Caki2 (cell line): ENCODE results near the gene RAD51B. TPM values are rescaled to one million over a fixed set of nuclear protein-coding genes. Genes with fewer than 3 reads are reported as not detected.
"Not testable (repeated sequence)": the region's sequence is repeated elsewhere in the genome, so short reads cannot be mapped to it uniquely, and the experiment has no call there.

Experiments
- DNase-seq: peaks from one replicate; pipeline ENCODE4 v3.0.0-alpha.2; 2015; ENCODE audit warnings: low read depth
- in situ Hi-C: cut with HindIII; loops from 2 replicates; pipeline ENCODE4 v1.10.0; 2016; ENCODE audit warnings: low sequenced_read_pairs, low pct_unique_long_range_greater_than_20kb, mixed read lengths
- total RNA-seq: library from RNA; depleted of rRNA; stranded (reverse); fragments of >200 nt; shearing (Covaris generic); gene quantifications from 2 replicates; pipeline ENCODE4 v1.2.3, GENCODE V29; 2014; ENCODE audit warnings: low replicate concordance

RAD51B gene
- total RNA-seq, 1 experiment from 2014 or later: 20.8 TPM

DNA sequence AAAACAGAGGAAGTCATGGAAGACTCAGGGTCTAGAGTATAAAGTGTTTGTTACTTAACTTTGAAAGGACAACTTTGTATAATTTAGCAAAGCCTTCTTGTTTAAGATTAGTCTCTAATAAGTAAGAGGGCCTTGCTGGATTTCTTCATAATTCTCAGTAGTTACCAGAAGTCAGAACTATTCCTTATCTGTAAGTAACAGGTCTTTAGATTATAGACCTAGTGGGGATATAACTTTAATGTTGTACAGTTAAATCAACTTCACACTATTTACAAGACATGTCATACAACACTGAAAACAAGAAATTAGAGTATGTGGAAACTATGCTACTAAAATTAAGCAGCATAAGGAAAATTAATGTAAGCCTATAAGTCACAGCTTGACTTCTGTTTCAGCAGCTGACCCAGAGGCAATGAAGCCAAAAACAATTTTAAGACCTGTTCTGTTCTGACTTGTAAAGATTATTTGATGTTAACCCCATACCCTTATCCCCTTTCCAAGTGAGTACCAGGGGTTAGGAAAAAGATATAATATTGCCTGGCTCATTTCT, 398.3 kb downstream of the RAD51B start:
- in situ Hi-C loops: no loop called here
- no peak for DNase-seq

DNA sequence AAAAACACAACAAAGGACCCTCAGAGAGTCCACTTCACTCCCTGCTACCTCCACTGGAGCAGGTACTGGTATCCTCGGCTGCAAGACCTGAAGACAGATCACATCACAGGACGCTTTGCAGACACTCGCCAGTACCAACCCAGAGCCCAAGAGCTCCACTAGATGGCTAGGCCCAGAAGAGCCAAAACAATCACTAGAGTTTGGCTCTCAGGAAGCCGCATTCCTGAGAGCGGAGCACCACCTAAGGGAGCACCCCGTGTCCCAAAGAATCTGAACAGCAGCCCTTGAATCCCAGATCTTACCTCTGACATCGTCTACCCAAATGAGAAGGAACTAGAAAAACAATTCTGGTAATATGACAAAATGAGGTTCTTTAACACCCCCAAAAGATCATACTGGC, 399.8 kb downstream of the RAD51B start:
- in situ Hi-C loops: no loop called here
- DNase-seq: no peak

DNA sequence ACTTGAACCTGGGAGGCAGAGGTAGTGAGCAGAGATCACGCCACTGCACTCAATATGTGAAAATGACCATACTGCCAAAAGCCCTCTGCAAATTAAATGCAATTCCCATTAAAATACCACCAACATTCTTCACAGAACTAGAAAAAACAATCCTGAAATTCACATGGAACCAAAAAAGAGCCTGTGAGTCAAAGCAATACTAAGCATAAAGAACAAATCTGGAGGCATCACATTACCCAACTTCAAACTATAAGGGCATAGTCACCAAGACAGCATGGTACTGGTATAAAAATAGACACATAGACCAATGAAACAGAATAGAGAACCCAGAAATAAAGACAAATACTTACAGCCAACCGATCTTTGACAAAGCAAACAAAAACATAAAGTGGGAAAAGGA, 401.5 kb downstream of the RAD51B start:
- DNase-seq, in situ Hi-C loops: not testable (repeated sequence)

DNA sequence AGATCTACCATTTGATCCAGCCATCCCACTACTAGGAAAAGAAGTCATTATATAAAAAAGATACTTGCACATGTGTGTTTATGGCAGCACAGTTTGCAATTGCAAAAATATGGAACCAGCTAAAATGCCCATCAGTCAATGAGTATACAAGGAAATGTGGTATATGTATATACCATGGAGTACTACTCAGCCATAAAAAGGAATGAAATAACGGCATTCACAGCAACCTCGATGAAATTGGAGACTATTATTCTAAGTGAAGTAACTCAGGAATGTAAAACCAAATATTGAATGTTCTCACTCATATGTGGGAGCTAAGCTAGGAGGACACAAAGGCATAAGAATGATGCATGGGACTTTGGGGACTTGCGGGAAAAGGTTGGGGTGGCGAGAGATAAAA, 402.6 kb downstream of the RAD51B start:
- in situ Hi-C loops: no loop called here

DNA sequence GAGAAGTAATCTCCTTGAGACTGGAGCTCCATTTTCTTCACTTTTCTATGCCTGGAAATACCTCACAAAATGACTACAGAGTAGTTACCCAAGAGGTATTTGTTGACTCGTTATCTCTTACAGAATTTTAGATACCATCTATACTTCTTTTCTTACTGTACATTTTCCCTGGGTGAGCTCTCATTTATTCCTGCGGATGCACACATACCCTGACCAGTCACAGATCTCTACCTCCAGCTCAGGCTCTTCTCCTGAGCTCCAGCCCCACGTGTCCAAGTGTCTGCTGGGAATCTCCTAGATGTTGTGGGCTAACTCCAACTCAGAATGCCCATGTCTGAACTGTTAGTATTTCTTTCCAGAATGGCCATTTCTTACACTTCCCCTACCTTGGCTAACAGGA, 403.1 kb downstream of the RAD51B start:
- in situ Hi-C loops: no loop called here

More for the DNA sequence above, 402.6 kb downstream of the RAD51B start:
- DNase-seq: no peak

DNA sequence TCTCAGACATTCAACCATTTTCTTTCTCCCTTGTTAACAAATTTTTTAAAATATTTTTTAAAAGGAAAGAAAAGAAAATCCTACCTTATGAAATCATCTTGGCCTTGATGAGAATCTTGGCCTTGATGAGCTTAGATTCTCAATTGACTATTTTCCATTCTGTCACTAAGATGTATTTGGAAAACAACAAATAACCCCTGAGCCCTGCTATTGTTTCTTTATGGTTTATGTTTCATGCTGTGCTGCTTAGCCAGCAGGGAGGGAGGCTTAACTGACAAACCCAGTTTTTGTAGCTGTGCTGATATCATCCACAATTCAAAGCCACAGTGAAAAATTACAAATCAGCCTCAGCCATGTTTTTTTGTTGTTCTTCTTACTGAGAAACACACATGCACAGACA, 404.1 kb downstream of the RAD51B start:
- in situ Hi-C loops: no loop called here
- no peak for DNase-seq

More for the DNA sequence above, 403.1 kb downstream of the RAD51B start:
- no peak for DNase-seq

DNA sequence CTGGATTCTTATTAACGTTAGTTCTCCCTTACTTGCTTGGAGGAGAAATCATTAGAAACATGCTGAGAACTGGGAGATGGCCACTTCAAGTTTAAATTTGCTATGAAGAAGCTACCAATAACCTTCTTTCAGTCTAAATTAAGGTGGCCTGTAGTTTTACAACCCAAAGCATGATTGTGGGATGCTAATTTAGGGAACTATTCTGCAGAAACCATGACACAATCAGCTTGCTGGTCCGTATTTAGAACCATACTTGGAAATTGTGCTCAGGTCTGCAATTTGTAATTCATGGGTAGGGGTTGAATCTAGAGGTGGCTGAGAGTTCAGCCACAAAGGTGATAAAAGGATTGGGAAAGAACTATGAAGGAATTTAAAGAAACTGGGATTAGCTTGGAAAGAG, 405.7 kb downstream of the RAD51B start:
- no peak for DNase-seq
- in situ Hi-C loops: no loop called here

DNA sequence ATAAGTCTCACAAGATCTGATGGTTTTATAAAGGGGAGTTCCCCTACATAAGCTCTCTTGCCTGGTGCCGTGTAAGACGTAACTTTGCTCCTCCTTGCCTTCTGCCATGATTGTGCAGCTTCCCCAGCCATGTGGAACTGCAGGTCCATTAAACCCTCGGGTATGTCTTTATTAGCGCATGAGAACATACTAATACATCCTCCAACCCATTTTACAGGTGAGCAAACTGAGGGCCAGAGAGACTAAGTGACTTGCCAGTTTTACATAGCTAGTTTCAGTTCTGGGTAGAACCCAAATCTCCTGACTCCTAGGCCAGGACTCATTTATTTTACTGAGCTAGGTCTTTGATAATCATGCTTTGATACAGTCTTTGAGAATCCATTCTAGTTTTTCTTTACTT, 406.9 kb downstream of the RAD51B start:
- in situ Hi-C loops: no loop called here
- DNase-seq: no peak

DNA sequence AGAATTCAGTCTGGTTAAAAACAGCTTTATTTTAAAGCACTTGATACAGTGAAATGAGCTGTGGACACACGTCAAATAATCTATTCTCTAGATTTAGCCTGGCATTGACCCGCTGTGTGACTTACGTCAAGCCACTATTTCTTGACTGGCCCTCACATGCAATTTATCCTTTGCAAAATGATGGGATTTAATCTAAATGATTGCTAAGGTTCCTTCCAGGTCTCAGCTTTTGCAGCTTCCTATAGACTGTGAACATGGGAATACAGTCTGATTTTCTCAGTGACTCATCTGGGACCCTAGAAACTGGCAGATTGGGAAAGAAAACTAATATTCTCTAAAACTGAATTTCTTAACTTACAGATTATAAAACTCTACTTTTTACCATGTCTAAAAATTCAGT, 409.1 kb downstream of the RAD51B start:
- no peak for DNase-seq
- in situ Hi-C loops: no loop called here

DNA sequence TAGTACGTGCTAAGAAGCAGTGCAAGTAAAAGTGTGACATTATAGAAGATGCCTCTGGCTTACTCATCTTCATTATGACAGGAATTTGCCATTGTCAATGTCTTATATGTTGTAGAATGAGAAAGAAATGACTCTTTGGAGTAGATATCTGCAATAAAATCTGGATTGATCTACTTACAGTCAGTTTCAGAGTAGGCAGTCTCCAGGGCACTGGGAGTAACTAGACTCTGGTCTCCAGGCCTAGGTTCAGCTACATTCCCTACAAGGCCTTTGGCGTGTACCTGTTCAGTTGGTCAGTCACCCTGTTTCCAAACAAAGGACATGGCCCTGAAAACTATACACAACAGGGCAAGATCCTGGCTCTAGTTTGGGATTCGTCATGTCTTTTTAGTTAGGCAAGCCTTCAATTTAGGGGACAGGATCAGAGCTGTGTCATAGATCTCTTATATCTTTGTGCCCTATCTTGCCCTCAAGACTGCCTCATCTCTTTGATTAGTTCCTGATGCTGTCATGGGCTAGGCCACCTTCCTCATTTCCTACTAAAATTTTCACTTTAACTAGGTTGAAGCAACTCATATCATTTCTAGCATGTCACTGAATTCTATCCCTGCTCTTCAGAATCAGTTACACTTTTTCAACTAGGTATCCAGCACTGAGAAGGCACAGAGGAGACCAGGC, 410.0 kb downstream of the RAD51B start:
- in situ Hi-C loops: no loop called here
- no peak for DNase-seq

DNA sequence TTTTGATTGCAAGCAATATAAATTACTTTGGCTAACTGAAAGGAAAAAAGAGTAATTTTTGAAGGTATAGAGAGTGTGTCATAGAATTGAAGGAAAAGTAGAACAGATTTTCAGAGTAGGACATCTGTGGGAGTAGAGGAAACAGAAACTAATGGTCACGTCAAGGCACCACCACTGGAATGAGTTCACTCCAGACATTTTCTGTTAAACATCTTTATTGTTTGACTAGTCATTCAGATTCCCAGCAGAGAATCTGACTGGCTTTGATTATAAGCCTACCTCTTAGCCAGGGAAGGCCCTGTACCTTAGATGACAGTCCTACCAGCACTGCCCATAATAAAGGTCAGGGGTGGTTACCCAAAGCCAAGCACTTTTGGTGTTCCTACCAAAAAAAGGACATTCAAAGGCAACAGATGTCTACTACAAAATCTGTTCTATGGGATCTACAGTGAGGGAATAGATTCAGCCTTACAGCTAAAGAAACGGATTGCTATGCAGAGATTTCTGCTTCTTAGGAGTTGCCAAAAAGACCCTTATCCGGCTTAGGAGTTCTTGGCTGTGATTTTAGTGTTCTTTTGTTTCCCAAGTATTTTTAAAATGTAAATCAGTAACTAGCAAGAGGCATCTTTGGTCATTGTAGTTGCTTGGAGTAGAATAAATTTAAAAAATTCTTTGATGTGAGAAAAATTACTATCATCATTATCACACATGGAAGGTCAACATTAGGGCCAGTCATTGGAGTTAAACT, 410.8 kb downstream of the RAD51B start:
- DNase-seq: no peak
- in situ Hi-C loops: no loop called here

DNA sequence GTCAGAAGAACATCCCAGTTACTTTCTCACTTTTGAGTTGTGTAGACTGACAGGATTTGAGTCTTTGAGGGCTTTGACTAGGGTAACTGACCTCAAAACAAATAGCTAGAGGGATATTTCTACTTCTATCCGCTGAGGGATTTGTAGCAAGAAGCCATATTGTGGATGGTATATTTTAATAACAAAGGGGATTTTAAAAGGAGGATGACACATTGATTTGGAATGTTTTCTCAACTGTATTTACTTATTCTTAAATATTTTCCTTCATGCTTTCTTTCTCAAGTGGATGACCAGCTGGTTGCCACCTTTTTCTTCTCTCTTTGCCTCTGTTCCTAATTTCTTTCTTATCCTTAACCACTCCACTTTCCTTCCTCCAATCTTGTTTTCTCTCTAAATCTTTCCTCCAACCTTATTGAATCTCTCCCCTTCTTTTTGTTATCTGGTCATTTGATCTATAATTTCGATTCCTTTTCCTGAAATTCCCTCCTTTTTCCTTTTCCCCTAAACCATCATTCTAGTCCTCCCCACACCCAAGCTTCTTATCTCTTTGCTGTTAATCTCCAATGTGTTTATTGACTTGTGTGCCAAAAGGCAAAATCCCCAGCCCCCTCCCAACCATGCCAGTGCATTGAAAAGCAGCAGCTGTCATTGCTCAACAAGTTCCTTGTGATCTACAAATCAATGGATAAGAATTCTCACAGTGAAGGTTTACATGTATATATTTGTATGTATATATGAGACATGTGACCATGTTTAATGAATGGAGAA, 411.6 kb downstream of the RAD51B start:
- peak; percentile 60 for DNase-seq
- in situ Hi-C loops: no loop called here

DNA sequence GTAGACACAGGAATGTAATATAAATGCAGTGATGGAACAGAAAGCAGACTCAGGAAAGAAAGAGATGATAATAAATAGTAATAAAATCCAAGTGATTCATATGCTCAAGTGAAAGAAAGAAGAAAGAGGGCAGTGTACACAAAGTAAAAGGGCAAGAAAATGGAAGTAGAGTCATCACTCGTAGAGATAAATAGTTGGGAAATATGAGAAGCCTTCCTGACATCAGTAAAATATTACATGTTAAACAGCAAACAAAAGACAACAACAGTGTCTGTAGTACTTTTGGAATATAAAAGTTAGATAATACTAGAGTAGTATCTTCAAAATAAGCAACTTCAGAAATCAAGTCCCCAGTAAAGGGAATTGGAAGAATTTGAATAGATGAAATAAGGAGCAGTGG, 412.3 kb downstream of the RAD51B start:
- in situ Hi-C loops: no loop called here
- DNase-seq: no peak

DNA sequence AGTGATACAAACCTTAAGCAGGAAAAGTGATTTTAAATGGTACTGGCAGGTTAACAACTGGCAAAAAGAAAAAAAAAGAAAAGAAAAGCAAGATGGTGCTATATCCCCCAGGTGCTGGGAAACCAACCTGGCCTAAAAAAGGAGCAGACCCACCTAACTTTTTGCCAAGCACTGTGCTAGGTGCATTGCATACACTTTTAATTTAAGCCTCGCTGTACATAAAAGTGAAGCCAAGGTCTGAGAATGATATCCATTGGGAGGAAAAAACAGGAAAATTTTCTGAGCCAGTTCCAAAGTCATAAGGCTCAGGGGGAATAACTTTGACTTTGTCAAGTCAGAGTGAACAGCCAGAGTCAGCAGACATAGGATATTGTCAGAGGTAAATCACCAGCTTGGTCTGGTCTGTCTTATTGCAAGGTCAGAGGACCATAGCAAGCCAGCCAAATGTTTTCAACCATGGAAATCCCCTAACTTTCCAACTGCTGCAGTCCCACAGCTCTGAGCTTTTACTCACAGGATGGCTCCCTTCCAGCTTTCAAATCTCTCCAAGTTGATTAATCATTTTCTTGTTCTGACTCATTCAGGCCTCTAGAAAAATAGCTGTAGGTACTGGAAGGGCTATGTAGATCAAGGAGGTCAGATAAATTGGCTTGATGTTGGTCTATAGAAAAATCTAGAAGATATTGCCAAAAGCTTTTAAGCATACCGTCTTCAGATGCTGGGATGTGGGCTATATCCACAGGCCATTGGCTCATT, 412.9 kb downstream of the RAD51B start:
- DNase-seq: peak; percentile 97
- in situ Hi-C loops: no loop called here

DNA sequence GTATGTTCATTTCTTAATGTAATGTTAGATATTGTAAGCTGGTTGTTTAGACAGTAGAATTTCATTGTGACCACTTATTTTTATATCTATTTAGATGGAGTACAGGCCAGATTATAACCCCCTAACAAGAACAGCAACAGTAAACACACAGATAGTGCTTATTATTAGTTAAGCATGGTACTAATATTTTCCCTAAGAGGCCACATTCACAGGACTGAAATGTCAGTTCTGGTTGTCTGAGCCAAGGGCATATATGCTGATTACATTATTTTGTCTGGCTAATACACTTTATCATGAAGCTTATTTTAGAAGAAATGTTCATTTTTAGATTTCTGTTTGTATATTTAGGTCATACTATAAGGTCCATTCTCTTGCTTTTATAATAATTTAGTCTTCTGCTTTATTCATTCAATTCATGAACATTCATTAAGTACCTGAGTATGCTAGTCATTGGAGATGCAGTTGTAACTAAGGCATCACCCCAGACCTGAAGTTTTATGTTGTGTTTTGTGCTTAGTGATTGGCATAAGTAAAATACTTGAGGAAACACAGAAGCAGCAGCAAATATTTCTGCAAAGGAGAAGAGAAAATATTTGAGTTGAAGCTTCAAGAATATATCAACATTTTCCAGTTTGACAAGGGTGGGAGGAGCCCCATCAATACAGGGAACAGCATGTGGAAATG, 413.7 kb downstream of the RAD51B start:
- in situ Hi-C loops: no loop called here
- DNase-seq: no peak

DNA sequence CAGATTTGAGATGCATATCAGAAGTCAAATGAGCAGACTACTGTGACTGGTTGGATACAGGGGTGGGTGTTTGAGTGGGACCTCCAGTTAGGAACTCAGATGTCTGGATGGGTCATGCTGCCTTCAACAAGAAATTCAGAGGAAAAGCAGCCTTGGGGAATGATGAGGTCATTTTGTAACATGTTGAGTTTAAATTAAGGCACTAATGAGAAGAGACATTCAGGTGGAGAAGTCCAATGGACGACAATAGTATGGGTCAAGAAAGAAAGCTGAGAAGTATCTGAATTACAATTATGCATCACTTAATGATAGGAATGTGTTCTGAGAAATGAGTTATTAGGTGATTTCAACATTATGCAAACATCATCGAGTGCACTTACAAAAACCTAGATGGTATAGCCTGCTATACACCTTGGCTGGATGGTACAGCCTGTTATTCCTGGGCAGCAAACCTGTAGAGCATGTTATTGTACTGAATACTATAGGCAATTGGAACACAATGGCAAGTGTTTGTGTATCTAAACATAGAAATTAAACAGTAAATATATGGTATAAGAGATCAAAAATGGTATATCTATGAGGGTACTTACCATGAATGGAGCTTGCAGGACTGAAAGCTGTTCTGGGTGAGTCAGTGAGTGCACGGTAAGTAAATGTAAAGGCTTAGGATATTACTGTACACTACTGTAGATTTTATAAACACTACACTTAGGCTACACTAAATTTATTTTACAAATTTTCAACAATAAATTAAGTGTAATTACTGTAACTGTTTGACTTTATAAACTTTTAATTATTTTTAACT, 414.7 kb downstream of the RAD51B start:
- DNase-seq: no peak
- in situ Hi-C loops: no loop called here

DNA sequence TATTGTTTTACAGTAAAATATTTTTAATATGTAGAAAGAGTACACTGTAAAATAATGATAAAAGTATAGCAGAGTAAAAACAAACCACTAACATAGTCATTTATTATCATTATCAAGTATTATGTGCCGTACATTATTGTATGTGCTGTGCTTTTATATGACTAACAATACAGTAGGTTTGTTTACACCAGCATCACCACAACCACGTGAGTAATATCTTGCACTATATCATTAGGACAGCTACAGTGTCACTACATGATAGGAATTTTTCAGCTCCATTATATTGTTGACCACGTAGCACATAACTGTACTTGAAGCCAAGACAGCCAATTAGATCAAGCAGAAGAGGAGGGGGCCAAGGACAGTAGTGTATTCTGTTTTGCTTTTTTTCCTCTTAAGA, 415.4 kb downstream of the RAD51B start:
- DNase-seq: no peak
- in situ Hi-C loops: no loop called here
